A549 (cell line): ENCODE measurements around the gene RACGAP1. TPM values are rescaled to one million over a fixed set of nuclear protein-coding genes. Genes with fewer than 3 reads are reported as not detected.

ENCODE experiments used
- ATAC-seq, 2 experiments: fragments of 200-7000 bp in 1 of 2; fragments of >200 bp in 1 of 2; cut with Nextera tagmentation in 1 of 2; cut with Tn5 transposase in 1 of 2; 3 replicates each; pipeline versions ENCODE4 v1.8.0 to v1.9.1; 2018 to 2020; ENCODE audit warnings: mild to moderate bottlenecking in 1 of 2, moderate library complexity in 1 of 2
- CTCF ChIA-PET: fragments of 300-600 bp; sonication (Branson Sonifier 250); formaldehyde crosslinking; extraction: SDS; loops from one replicate; lab custom pipeline; 2021; ENCODE audit warnings: antibody characterized with exemption, inconsistent platforms; lab: Yijun Ruan, JAX
- POLR2A ChIA-PET: fragments of 350-600 bp; formaldehyde crosslinking; extraction: SDS; loops from one replicate; lab custom pipeline; 2021; ENCODE audit warnings: antibody characterized with exemption, inconsistent platforms; lab: Yijun Ruan, JAX
- DNase-seq, 2 experiments: peaks; one replicate each; pipeline versions ENCODE4 v3.0.0 to v3.0.0-alpha.2; 2011 to 2016; ENCODE audit warnings: low read depth in 1 of 2, low spot score in 1 of 2
- FAIRE-seq: peaks from 2 replicates; lab custom pipeline; 2011; peaks lifted over from hg19 to GRCh38; lab: Jason Lieb, UNC
- H3K27ac ChIP-seq, 2 experiments: fragments of >200 bp; sonication (Bioruptor Twin); formaldehyde crosslinking; 3 replicates each; pipeline ENCODE4 v1.5.1; 2016 to 2017
- H3K4me1 ChIP-seq: fragments of >200 bp; sonication (Bioruptor Twin); formaldehyde crosslinking; 3 replicates; pipeline ENCODE4 v1.6.1; 2016
- H3K4me2 ChIP-seq: fragments of >200 bp; sonication (Bioruptor Twin); formaldehyde crosslinking; 3 replicates; pipeline ENCODE4 v1.6.1; 2016
- H3K4me3 ChIP-seq: fragments of >200 bp; sonication (Bioruptor Twin); formaldehyde crosslinking; 3 replicates; pipeline ENCODE4 v1.5.1; 2016
- H3K9me3 ChIP-seq: fragments of >200 bp; sonication (Bioruptor Twin); formaldehyde crosslinking; 3 replicates; pipeline ENCODE4 v1.6.1; 2016
- BHLHE40 ChIP-seq: IDR thresholded peaks from 2 replicates; pipeline ENCODE4 v1.6.1; 2012; ENCODE audit warnings: low read depth, low read length, inconsistent platforms
- EHMT2 ChIP-seq: fragments of 200-600 bp; sonication (generic); IDR thresholded peaks from 2 replicates; pipeline ENCODE4 v1.6.1; 2016; ENCODE audit warnings: antibody characterized with exemption, low read depth, mild to moderate bottlenecking, moderate library complexity
- FOSB ChIP-seq: fragments of 250-450 bp; sonication (Bioruptor Pico); IDR thresholded peaks from 2 replicates; pipeline ENCODE4 v1.5.0; 2020; ENCODE audit warnings: mild to moderate bottlenecking, moderate library complexity
- FOSL2 ChIP-seq, 2 experiments: fragments of 450-650 bp in 1 of 2; fragments of >200 bp in 1 of 2; sonication (Bioruptor Twin) in 1 of 2; formaldehyde crosslinking; IDR thresholded peaks; 2 replicates each; pipeline versions ENCODE4 v1.5.0 to v1.6.1; 2016 to 2020; ENCODE audit warnings: mild to moderate bottlenecking in 1 of 2, moderate library complexity in 1 of 2
- HDAC2 ChIP-seq: fragments of 200-600 bp; sonication (generic); IDR thresholded peaks from 2 replicates; pipeline ENCODE4 v1.6.1; 2016
- HOXA7 ChIP-seq: fragments of 250-450 bp; sonication (Bioruptor Pico); IDR thresholded peaks from 2 replicates; pipeline ENCODE4 v1.5.0; 2020; ENCODE audit warnings: mild to moderate bottlenecking, moderate library complexity
- HOXB13 ChIP-seq: fragments of 250-450 bp; sonication (Bioruptor Pico); IDR thresholded peaks from 2 replicates; pipeline ENCODE4 v1.5.0; 2020; ENCODE audit warnings: low read depth, mild to moderate bottlenecking, moderate library complexity
- HOXB5 ChIP-seq: fragments of 250-450 bp; sonication (Bioruptor Pico); IDR thresholded peaks from 2 replicates; pipeline ENCODE4 v1.5.0; 2020; ENCODE audit warnings: mild to moderate bottlenecking, moderate library complexity
- JUNB ChIP-seq: fragments of >200 bp; sonication (Bioruptor Twin); formaldehyde crosslinking; IDR thresholded peaks from 2 replicates; pipeline ENCODE4 v1.6.1; 2016
- KDM1A ChIP-seq: fragments of 200-600 bp; sonication (generic); IDR thresholded peaks from 2 replicates; pipeline ENCODE4 v1.6.1; 2016; ENCODE audit warnings: low read depth, mild to moderate bottlenecking
- KDM5A ChIP-seq: fragments of 200-600 bp; sonication (generic); IDR thresholded peaks from 2 replicates; pipeline ENCODE4 v1.6.1; 2016; ENCODE audit warnings: antibody characterized with exemption, mild to moderate bottlenecking
- MAZ ChIP-seq: fragments of 150-350 bp; IDR thresholded peaks from 2 replicates; pipeline ENCODE4 v1.6.1; 2014; ENCODE audit warnings: antibody characterized with exemption, low read depth, low read length, borderline replicate concordance
- NPAS2 ChIP-seq: fragments of 250-450 bp; sonication (Bioruptor Pico); IDR thresholded peaks from 2 replicates; pipeline ENCODE4 v1.8.0; 2022; ENCODE audit warnings: mild to moderate bottlenecking, moderate library complexity, borderline replicate concordance
- PHF8 ChIP-seq: fragments of 200-600 bp; sonication (generic); IDR thresholded peaks from 2 replicates; pipeline ENCODE4 v1.6.1; 2016; ENCODE audit warnings: low read depth, mild to moderate bottlenecking, antibody characterized with exemption, moderate library complexity, borderline replicate concordance
- POLR2AphosphoS2 ChIP-seq: conservative IDR thresholded peaks from 2 replicates; pipeline ENCODE4 v1.6.1; 2012; ENCODE audit warnings: low read length, improper control_type of control experiment, inconsistent platforms
- RAD21 ChIP-seq, 2 experiments: fragments of >200 bp in 1 of 2; sonication (Bioruptor Twin) in 1 of 2; formaldehyde crosslinking in 1 of 2; IDR thresholded peaks in 1 of 2; conservative IDR thresholded peaks in 1 of 2; 2 replicates in 1 of 2; 3 replicates in 1 of 2; pipeline ENCODE4 v1.6.1; 2012 to 2018; ENCODE audit warnings: inconsistent platforms in 1 of 2
- RNF2 ChIP-seq: fragments of 200-600 bp; sonication (generic); IDR thresholded peaks from 2 replicates; pipeline ENCODE4 v1.6.1; 2016; ENCODE audit warnings: low read depth, mild to moderate bottlenecking, antibody characterized with exemption, moderate library complexity, borderline replicate concordance
- SREBF2 ChIP-seq: fragments of 450-650 bp; IDR thresholded peaks from 2 replicates; pipeline ENCODE4 v1.6.1; 2014; ENCODE audit warnings: mild to moderate bottlenecking, moderate library complexity
- USF2 ChIP-seq: fragments of 450-650 bp; IDR thresholded peaks from 2 replicates; pipeline ENCODE4 v1.6.1; 2014; ENCODE audit warnings: antibody characterized with exemption
- ZC3H11A ChIP-seq: fragments of 450-650 bp; IDR thresholded peaks from 2 replicates; pipeline ENCODE4 v1.6.1; 2014; ENCODE audit warnings: antibody characterized with exemption, mild to moderate bottlenecking
- ZSCAN20 ChIP-seq: fragments of 250-450 bp; sonication (Bioruptor Pico); IDR thresholded peaks from 2 replicates; pipeline ENCODE4 v1.8.0; 2022; ENCODE audit warnings: mild to moderate bottlenecking, moderate library complexity
- WGBS: methylation state at CpG from one replicate; pipeline ENCODE4 v1.1.6; 2017; ENCODE audit errors: missing lambda C conversion rate; 5-methylcytosine and 5-hydroxymethylcytosine counted together
- polyA plus RNA-seq, 4 experiments: library from polyadenylated mRNA; depleted of rRNA in 3 of 4; stranded (reverse); fragments of >200 nt; fragmentation: RNase III in 1 of 4; extraction: RNeasy Plus Mini Kit Qiagen cat#74134 plus additional on column Dnase treatment in 1 of 4; gene quantifications; 2 replicates in 3 of 4; 3 replicates in 1 of 4; pipeline ENCODE4 v1.2.3, GENCODE V29; 2011 to 2017
- TF ChIP-seq, protein P1 (sequence below): IDR thresholded peaks from 2 replicates; pipeline ENCODE4 v1.6.1; 2012
- TF ChIP-seq, protein P2 (sequence below): fragments of 250-450 bp; sonication (Bioruptor Pico); IDR thresholded peaks from 2 replicates; pipeline ENCODE4 v1.5.0; 2020; ENCODE audit warnings: low read depth, mild to moderate bottlenecking, moderate library complexity
- TF ChIP-seq, protein P3 (sequence below): IDR thresholded peaks from 2 replicates; pipeline ENCODE4 v1.6.1; 2012; ENCODE audit warnings: low read depth, borderline replicate concordance

The RACGAP1 gene
- polyA plus RNA-seq, 2 of the 4 experiments (the other 2 are of a cell fraction): 103 to 107 TPM

GRCh38 chr12:49952391-49953055 lies 72.8 kb downstream of the RACGAP1 start:
- Histone ChIP-seq H3K4me1 (no peaks in the 10 kb centered on the region), H3K4me2 (no peak overlapping the region), H3K27ac (no peak overlapping the region), H3K9me3 (no peaks in the 10 kb centered on the region), H3K4me3 (no peak overlapping the region)
- DNase-seq (no peak), ATAC-seq (no peak), FAIRE-seq (no peak)
- TF ChIP-seq RAD21 (conservative IDR thresholded peaks at IDR 0.05 in 1 of 2, IDR thresholded peaks at IDR 0.05 in 1 of 2) (no peak), ZSCAN20 (no peak), NPAS2 (CRISPR knock-in tag) (no peak), FOSB (no peak), USF2 (no peak)
- TF ChIP-seq, protein P1, sequence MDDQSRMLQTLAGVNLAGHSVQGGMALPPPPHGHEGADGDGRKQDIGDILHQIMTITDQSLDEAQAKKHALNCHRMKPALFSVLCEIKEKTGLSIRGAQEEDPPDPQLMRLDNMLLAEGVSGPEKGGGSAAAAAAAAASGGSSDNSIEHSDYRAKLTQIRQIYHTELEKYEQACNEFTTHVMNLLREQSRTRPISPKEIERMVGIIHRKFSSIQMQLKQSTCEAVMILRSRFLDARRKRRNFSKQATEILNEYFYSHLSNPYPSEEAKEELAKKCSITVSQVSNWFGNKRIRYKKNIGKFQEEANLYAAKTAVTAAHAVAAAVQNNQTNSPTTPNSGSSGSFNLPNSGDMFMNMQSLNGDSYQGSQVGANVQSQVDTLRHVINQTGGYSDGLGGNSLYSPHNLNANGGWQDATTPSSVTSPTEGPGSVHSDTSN: no peak
- TF ChIP-seq, protein P2, sequence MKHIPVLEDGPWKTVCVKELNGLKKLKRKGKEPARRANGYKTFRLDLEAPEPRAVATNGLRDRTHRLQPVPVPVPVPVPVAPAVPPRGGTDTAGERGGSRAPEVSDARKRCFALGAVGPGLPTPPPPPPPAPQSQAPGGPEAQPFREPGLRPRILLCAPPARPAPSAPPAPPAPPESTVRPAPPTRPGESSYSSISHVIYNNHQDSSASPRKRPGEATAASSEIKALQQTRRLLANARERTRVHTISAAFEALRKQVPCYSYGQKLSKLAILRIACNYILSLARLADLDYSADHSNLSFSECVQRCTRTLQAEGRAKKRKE (CRISPR knock-in tag): no peak
- ChIA-PET CTCF (interaction anchor here (0.5 to 8.0 kb wide), 5 partner anchors 11 to 85 kb away, joined by 3 to 91 read pairs (median 4); no protein-coding TSS in a partner anchor), POLR2A (no interaction called here)
- 43% methylated on average over 1 of the region's 1 CpG for WGBS

DNA sequence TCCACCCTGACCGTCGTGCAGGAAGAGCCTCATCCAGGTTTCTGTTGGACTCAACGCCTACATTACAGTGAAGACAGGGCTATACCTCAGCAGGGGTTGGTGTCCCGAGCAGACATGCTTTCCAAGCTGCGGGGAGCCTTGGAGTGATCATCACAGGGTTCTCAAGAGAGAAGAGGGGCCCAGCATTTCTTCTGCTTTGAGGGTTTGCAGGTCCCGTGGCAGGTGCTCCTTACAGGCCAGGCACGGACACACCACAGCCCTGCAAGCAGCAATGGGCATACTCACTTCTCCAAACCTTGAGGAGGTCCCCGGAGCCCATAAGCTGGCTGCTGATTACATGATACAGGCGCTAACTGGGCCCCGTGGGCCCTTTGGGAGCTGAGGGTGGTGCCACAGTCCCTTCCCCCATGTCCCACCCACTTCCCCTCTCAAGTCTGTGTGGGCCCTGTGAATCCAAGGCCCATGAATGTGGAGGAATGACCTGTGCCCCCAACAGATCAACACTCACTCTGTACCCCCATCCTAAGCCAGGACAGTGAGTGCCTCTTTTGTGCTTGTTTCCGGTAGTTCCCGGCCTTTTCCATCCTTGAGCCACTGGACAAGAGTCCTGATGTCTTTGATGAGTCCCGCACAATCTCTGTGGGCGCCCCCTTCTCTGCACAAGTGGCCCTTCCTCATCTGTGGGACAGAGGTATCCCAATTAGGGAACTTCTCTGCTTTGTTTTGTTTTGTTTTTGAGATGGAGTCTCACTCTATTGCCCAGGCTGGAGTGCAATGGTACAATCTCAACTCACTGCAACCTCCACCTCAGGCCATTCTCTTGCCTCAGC lies 73.7 kb downstream of the RACGAP1 start:
- no peaks in the 10 kb centered on the region for H3K4me1 ChIP-seq
- H3K4me3 ChIP-seq: no peak overlapping the region
- DNase-seq (no peak), ATAC-seq (no peak), FAIRE-seq (no peak)
- TF ChIP-seq SREBF2 (no peak), BHLHE40 (no peak), JUNB (no peak), EHMT2 (no peak), NPAS2 (CRISPR knock-in tag) (no peak), USF2 (no peak)
- no peaks in the 10 kb centered on the region for H3K9me3 ChIP-seq
- WGBS: 71% methylated on average over 14 of the region's 14 CpGs
- H3K27ac ChIP-seq: no peak overlapping the region
- H3K4me2 ChIP-seq: no peak overlapping the region
- ChIA-PET CTCF (interaction anchor here (1.2 to 7.7 kb wide), 2 partner anchors 12 to 85 kb away, joined by 5 to 193 read pairs; partner anchors contain the start of gene AQP5), POLR2A (no interaction called here)

- Histone ChIP-seq H3K4me2 (no peak within 1 kb of the TSS), H3K27ac (no peak within 1 kb of the TSS), H3K4me1 (0 out of 3 replicates have a peak, but pooled peaks cover 4% of the 10 kb centered on the region), H3K9me3 (no peaks in the 10 kb centered on the region), H3K4me3 (no peak within 1 kb of the TSS)
- POLR2A ChIA-PET: no interaction called here
- ATAC-seq (no peak), FAIRE-seq (no peak), DNase-seq (no peak)
- WGBS: 76% methylated on average over 25 of the region's 32 CpGs
- CTCF ChIA-PET: interaction anchor here (1.1 to 7.7 kb wide), 6 partner anchors 13 to 314 kb away, joined by 4 to 193 read pairs (median 6); partner anchors contain the start of gene AQP5
- TF ChIP-seq HOXA7 (CRISPR knock-in tag): no peak
- no peak for TF ChIP-seq JUNB
- TF ChIP-seq HDAC2: no peak
- TF ChIP-seq, protein P3, sequence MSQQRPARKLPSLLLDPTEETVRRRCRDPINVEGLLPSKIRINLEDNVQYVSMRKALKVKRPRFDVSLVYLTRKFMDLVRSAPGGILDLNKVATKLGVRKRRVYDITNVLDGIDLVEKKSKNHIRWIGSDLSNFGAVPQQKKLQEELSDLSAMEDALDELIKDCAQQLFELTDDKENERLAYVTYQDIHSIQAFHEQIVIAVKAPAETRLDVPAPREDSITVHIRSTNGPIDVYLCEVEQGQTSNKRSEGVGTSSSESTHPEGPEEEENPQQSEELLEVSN: no peak
- no peak for TF ChIP-seq NPAS2 (CRISPR knock-in tag)
- no peak for TF ChIP-seq RNF2
- TF ChIP-seq HOXB5 (CRISPR knock-in tag): no peak
- TF ChIP-seq PHF8: no peak
- TF ChIP-seq HOXB13 (CRISPR knock-in tag): no peak
- TF ChIP-seq MAZ: no peak
- no peak for TF ChIP-seq ZC3H11A
- no peak for TF ChIP-seq KDM1A
- no peak for TF ChIP-seq POLR2AphosphoS2
- no peak for TF ChIP-seq FOSL2 (IDR thresholded peaks at IDR 0.05)
- TF ChIP-seq FOSL2 (CRISPR knock-in tag; IDR thresholded peaks at IDR 0.05): no peak
- TF ChIP-seq KDM5A: no peak
- TF ChIP-seq EHMT2: no peak
Measured at GRCh38 chr12:49950273-49951251, 74.7 kb downstream of the RACGAP1 start, which contains the start of gene AQP2. Gene AQP2, plus strand, starts transcription at chr12:49950737. Its CDS starts 94 bp downstream, at chr12:49950831.
